HUDEP-2 (cell line): ENCODE measurements around the gene APBA3.
"Not testable (repeated sequence)": the region's sequence is repeated elsewhere in the genome, so short reads cannot be mapped to it uniquely, and the experiment has no call there.

ENCODE experiments used
- DNase-seq, 76 experiments: peaks; one replicate each; lab custom pipeline; 2025; ENCODE audit not compliant: unreplicated experiment in 76 of 76; lab: John Stamatoyannopoulos, UW

Gene APBA3

GRCh38 chr19:3773814-3774515 is 12.5 kb upstream of the APBA3 start:
- DNase-seq, result no peak

GRCh38 chr19:3771906-3772455 is 10.5 kb upstream of the APBA3 start, which contains the start of gene RAX2:
RAX2 (minus strand) TSS chr19:3772228; CDS start chr19:3771742, 486 bp downstream.
- DNase-seq, result no peak

- no peak for DNase-seq
Observed at GRCh38 chr19:3771000-3771905, 9.8 kb upstream of the APBA3 start.

GRCh38 chr19:3770136-3770999 is 8.9 kb upstream of the APBA3 start:
- DNase-seq, result no peak

GRCh38 chr19:3769494-3769893 is 8.0 kb upstream of the APBA3 start:
- no peak for DNase-seq

GRCh38 chr19:3768748-3769099 is 7.2 kb upstream of the APBA3 start:
- DNase-seq, result no peak

- no peak for DNase-seq
Observed at GRCh38 chr19:3768015-3768747, 6.7 kb upstream of the APBA3 start.

GRCh38 chr19:3767050-3767449 is 5.6 kb upstream of the APBA3 start:
- DNase-seq, result no peak

- DNase-seq, result no peak
Observed at GRCh38 chr19:3766520-3766919, 5.0 kb upstream of the APBA3 start.

- DNase-seq, result not testable (repeated sequence)
Observed at GRCh38 chr19:3765757-3766156, 4.3 kb upstream of the APBA3 start.

- no peak for DNase-seq
Observed at GRCh38 chr19:3765121-3765520, 3.6 kb upstream of the APBA3 start.

GRCh38 chr19:3762501-3763459 is 1.3 kb upstream of the APBA3 start, which contains the start of gene MRPL54:
MRPL54 (plus strand) TSS chr19:3762682; CDS start chr19:3762701, 19 bp downstream.
- DNase-seq, result peak; percentile 82 to 100 (median 100)

GRCh38 chr19:3762130-3762473 is 610 bp upstream of the APBA3 start:
- no peak for DNase-seq

GRCh38 chr19:3760871-3761361 is 576 bp downstream of the APBA3 start:
- peak in 3 of 76 experiments; percentile 18 to 59 (median 45) for DNase-seq

GRCh38 chr19:3759482-3760254 is 1.8 kb downstream of the APBA3 start:
- DNase-seq, result no peak

- not testable (repeated sequence) for DNase-seq
Observed at GRCh38 chr19:3758297-3758696, 3.2 kb downstream of the APBA3 start.

- not testable (repeated sequence) for DNase-seq
Observed at GRCh38 chr19:3757705-3758104, 3.8 kb downstream of the APBA3 start.
